Measurements from ENCODE around the gene ST8SIA6. TPM values are rescaled to one million over a fixed set of nuclear protein-coding genes. Genes with fewer than 3 reads are reported as not detected.

Gene ST8SIA6
- total RNA-seq, 1 experiment from 2014 or later: not detected

Small RNA genes within 50 kb of the gene (small RNA-seq; reads per million reads assigned to genes)
- gene RF00019: not detected

Other genes starting within 250 kb of the ST8SIA6 start
- gene VIM, start 226.4 kb downstream of the ST8SIA6 start, total RNA-seq (2014; rRNA removed; shearing (Covaris generic)): 0.08 TPM in 1 of 2 replicates, not detected in the other
- gene HACD1, start 162.8 kb upstream of the ST8SIA6 start, total RNA-seq (2014; rRNA removed; shearing (Covaris generic)): 28.9 and 35.8 TPM in 2 replicates
- gene STAM, start 189.6 kb upstream of the ST8SIA6 start, total RNA-seq (2014; rRNA removed; shearing (Covaris generic)): 10.7 and 21.5 TPM in 2 replicates